BLaER1 (cell line): Measurements from ENCODE around the gene HK1.

Source experiments
- H3K27ac ChIP-seq: shearing (Covaris generic); formaldehyde crosslinking; 2 replicates; pipeline ENCODE4 v1.8.1; 2022
- H3K27me3 ChIP-seq: shearing (Covaris generic); formaldehyde crosslinking; 2 replicates; pipeline ENCODE4 v1.8.1; 2022
- H3K36me3 ChIP-seq: shearing (Covaris generic); formaldehyde crosslinking; 2 replicates; pipeline ENCODE4 v1.8.1; 2022
- H3K4me1 ChIP-seq: shearing (Covaris generic); formaldehyde crosslinking; 2 replicates; pipeline ENCODE4 v1.8.1; 2022
- H3K4me2 ChIP-seq: shearing (Covaris generic); formaldehyde crosslinking; 2 replicates; pipeline ENCODE4 v1.8.1; 2022
- H3K4me3 ChIP-seq: shearing (Covaris generic); formaldehyde crosslinking; 2 replicates; pipeline ENCODE4 v1.8.1; 2022
- H3K9ac ChIP-seq: shearing (Covaris generic); formaldehyde crosslinking; 2 replicates; pipeline ENCODE4 v1.8.1; 2022
- H3K9me3 ChIP-seq: shearing (Covaris generic); formaldehyde crosslinking; 2 replicates; pipeline ENCODE4 v1.8.1; 2022
- H4K20me1 ChIP-seq: shearing (Covaris generic); formaldehyde crosslinking; 2 replicates; pipeline ENCODE4 v1.8.1; 2022
- Cebpa-rat ChIP-seq: shearing (Covaris generic); IDR thresholded peaks from 2 replicates; pipeline ENCODE4 v1.8.1; 2022

The HK1 gene

DNA sequence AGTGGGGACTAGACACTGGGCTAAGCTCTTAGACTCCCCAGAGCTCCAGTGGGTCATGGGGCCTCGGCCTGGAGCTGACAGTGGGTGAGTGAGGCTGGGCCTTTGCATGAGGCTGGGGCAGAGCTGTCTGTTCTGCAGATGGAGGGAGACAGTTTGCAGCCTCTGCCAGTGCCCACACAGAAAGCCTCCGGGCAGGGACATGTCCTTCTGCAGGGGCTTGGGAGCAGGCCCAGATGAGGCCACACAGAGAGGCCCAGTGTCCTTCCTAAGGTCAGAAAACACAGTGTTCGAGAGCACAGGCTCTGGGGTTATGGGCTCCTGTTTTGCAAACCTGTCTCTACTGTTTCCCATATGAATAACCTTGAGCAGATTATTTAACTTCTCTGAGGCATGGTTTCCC lies 25.1 kb upstream of the HK1 start:
- no peak overlapping the region for H3K9ac ChIP-seq
- no peak overlapping the region for H3K27ac ChIP-seq
- no peak overlapping the region for H3K4me3 ChIP-seq
- TF ChIP-seq Cebpa-rat, result no peak
- H3K9me3 ChIP-seq, result no peaks in the 10 kb centered on the region; the same call in 1 of the 2 replicates
- no peaks in the 10 kb centered on the region for H4K20me1 ChIP-seq
- H3K27me3 ChIP-seq, result no peaks in the 10 kb centered on the region
- peaks cover 8% of the 10 kb centered on the region for H3K4me1 ChIP-seq
- H3K4me2 ChIP-seq, result no peak overlapping the region
- H3K36me3 ChIP-seq, result no peaks in the 10 kb centered on the region

- H3K27me3 ChIP-seq, result no peaks in the 10 kb centered on the region
- no peak overlapping the region for H3K4me3 ChIP-seq
- H3K27ac ChIP-seq, result no peak overlapping the region
- no peaks in the 10 kb centered on the region for H3K36me3 ChIP-seq
- H3K9ac ChIP-seq, result no peak overlapping the region
- H3K4me1 ChIP-seq, result peaks cover 8% of the 10 kb centered on the region
- TF ChIP-seq Cebpa-rat, result no peak
- H3K9me3 ChIP-seq, result peaks cover 10% of the 10 kb centered on the region
- no peak overlapping the region for H3K4me2 ChIP-seq
- H4K20me1 ChIP-seq, result no peaks in the 10 kb centered on the region
These were observed 23.4 kb upstream of the HK1 start for GRCh38 chr10:69254877-69255276.

DNA sequence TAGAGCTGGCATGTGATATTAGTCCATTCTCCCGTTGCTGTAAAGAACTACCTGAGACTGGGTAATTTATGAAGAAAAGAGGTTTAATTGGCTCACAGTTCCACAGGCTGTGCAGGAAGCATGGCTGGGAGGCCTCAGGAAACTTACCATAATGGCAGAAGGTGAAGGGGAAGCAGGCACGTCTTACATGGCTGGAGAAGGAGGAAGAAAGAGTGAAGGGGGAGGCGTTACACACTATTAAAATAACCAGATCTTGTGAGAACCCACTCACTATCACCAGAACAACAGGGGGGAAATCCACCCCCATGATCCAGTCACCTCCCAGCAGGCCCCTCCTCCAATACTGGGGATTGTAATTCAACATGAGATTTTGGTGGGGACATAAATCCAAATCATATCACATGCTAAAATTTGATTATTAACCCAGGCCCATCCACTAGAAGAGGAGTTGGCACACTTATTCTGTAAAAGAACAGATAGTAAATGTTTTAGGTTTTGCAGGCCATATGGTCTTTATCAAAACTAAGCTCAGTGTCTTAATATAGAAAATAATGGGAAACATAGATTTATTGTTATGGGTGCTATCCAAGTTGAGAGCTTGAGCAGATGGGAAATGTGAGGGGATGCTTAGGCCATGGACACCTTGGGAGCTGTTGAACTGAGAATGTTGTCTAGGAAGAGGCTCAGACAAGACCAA lies 18.6 kb upstream of the HK1 start:
- Histone ChIP-seq H3K27me3 (no peaks in the 10 kb centered on the region), H3K9ac (no peak overlapping the region), H3K36me3 (no peaks in the 10 kb centered on the region), H3K4me2 (no peak overlapping the region), H3K4me3 (no peak overlapping the region), H3K9me3 (peaks cover 18% of the 10 kb centered on the region), H4K20me1 (no peaks in the 10 kb centered on the region), H3K27ac (no peak overlapping the region), H3K4me1 (no peaks in the 10 kb centered on the region)
- no peak for TF ChIP-seq Cebpa-rat

GRCh38 chr10:69261184-69261583 lies 17.1 kb upstream of the HK1 start:
- no peak for TF ChIP-seq Cebpa-rat
- H3K9me3 ChIP-seq, result peaks cover 18% of the 10 kb centered on the region
- H3K4me1 ChIP-seq, result no peaks in the 10 kb centered on the region
- no peak overlapping the region for H3K4me3 ChIP-seq
- H3K27ac ChIP-seq, result no peak overlapping the region
- H3K36me3 ChIP-seq, result no peaks in the 10 kb centered on the region
- H3K27me3 ChIP-seq, result no peaks in the 10 kb centered on the region
- no peak overlapping the region for H3K9ac ChIP-seq
- no peak overlapping the region for H3K4me2 ChIP-seq
- H4K20me1 ChIP-seq, result no peaks in the 10 kb centered on the region

DNA sequence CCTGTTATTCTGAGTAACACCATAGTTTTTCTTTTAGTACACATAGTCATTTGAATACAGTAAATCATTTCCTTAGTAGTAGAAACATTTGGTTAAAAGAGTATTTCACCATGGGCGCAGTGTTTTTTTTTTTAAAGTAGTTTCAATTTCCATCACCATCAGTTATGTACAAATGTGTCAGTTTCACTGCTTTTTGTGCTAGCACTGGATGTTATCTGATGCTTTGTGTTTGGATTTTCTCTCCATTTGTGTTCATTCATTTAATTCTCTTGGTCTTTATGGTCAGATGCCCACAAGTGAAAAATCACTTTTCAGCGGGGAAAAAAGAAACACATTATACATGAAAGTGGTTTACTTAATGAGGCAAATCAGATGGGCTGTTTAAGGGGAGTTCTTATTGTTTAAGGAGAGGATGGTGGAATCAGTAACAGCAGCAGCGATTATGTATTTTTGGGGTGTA lies 16.0 kb upstream of the HK1 start:
- no peak for TF ChIP-seq Cebpa-rat
- no peak overlapping the region for H3K9ac ChIP-seq
- no peak overlapping the region for H3K27ac ChIP-seq
- H3K9me3 ChIP-seq, result peaks cover 18% of the 10 kb centered on the region
- H3K4me1 ChIP-seq, result no peaks in the 10 kb centered on the region
- H4K20me1 ChIP-seq, result no peaks in the 10 kb centered on the region
- H3K36me3 ChIP-seq, result no peaks in the 10 kb centered on the region
- no peak overlapping the region for H3K4me2 ChIP-seq
- no peaks in the 10 kb centered on the region for H3K27me3 ChIP-seq
- H3K4me3 ChIP-seq, result no peak overlapping the region

- Histone ChIP-seq H4K20me1 (no peaks in the 10 kb centered on the region), H3K4me3 (no peak overlapping the region), H3K4me2 (no peak overlapping the region), H3K27me3 (no peaks in the 10 kb centered on the region), H3K9ac (no peak overlapping the region), H3K36me3 (no peaks in the 10 kb centered on the region), H3K27ac (no peak overlapping the region), H3K4me1 (no peaks in the 10 kb centered on the region), H3K9me3 (0 out of 2 replicates have a peak, but pooled peaks cover under 1% of the 10 kb centered on the region)
- no peak for TF ChIP-seq Cebpa-rat
These were observed 12.8 kb upstream of the HK1 start for GRCh38 chr10:69265521-69265920.

GRCh38 chr10:69268761-69269416 lies 9.4 kb upstream of the HK1 start:
- no peaks in the 10 kb centered on the region for H3K27me3 ChIP-seq
- no peak for TF ChIP-seq Cebpa-rat
- H3K9ac ChIP-seq, result no peak overlapping the region
- no peaks in the 10 kb centered on the region for H4K20me1 ChIP-seq
- no peak overlapping the region for H3K4me3 ChIP-seq
- H3K27ac ChIP-seq, result no peak overlapping the region
- H3K9me3 ChIP-seq, result no peaks in the 10 kb centered on the region
- H3K36me3 ChIP-seq, result no peaks in the 10 kb centered on the region
- H3K4me1 ChIP-seq, result no peaks in the 10 kb centered on the region
- no peak overlapping the region for H3K4me2 ChIP-seq

DNA sequence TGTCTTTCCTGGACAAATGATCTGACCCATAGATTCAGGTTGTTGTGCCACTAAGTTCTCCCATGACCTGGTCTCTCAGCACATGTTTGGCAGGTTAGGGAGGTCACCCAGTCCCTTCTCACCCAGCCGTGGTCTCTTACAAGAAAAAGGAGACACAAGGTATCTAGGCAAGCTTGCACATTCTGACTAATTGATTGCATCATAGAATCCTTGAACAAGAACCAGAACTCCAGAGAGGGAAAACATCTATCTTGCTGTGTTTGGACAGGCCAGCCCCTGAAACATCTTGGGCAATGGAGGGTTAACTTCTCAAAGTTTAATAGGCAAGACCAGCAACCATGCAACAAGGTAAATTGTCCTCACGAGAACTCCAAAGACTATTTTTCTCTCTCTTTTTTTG lies 8.5 kb upstream of the HK1 start:
- no peak overlapping the region for H3K27ac ChIP-seq
- H4K20me1 ChIP-seq, result no peaks in the 10 kb centered on the region
- no peaks in the 10 kb centered on the region for H3K36me3 ChIP-seq
- no peaks in the 10 kb centered on the region for H3K9me3 ChIP-seq
- H3K27me3 ChIP-seq, result no peaks in the 10 kb centered on the region
- no peak for TF ChIP-seq Cebpa-rat
- no peaks in the 10 kb centered on the region for H3K4me1 ChIP-seq
- H3K4me3 ChIP-seq, result no peak overlapping the region
- no peak overlapping the region for H3K4me2 ChIP-seq
- no peak overlapping the region for H3K9ac ChIP-seq

GRCh38 chr10:69270990-69271389 lies 7.3 kb upstream of the HK1 start:
- Histone ChIP-seq H4K20me1 (no peaks in the 10 kb centered on the region), H3K9ac (no peak overlapping the region), H3K4me3 (no peak overlapping the region), H3K4me2 (no peak overlapping the region), H3K9me3 (no peaks in the 10 kb centered on the region), H3K27ac (no peak overlapping the region), H3K36me3 (no peaks in the 10 kb centered on the region), H3K27me3 (no peaks in the 10 kb centered on the region), H3K4me1 (no peaks in the 10 kb centered on the region)
- TF ChIP-seq Cebpa-rat, result no peak

DNA sequence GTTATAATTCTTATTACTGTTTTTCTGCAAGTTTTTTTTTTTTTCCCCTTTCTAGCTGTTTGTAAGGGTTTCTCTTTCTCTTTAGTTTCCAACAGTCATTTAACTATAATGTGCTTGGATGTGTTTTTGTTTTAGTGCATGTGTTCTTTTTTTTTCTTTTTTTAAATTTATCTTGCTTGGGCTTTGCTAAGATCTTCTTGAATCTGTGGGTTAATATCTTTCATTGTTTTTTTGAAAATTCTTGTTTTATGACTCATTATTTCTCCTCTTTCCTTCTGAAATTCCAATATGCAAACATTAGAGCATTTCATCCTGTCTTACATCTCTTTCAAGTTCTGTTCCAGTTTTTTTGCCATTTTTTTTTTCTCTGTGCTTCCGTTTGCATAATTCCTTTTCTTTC lies 5.7 kb upstream of the HK1 start:
- Histone ChIP-seq H3K9me3 (no peaks in the 10 kb centered on the region), H3K27me3 (no peaks in the 10 kb centered on the region), H3K9ac (no peak overlapping the region), H4K20me1 (no peaks in the 10 kb centered on the region), H3K4me1 (no peaks in the 10 kb centered on the region), H3K27ac (no peak overlapping the region), H3K4me2 (no peak overlapping the region), H3K36me3 (no peaks in the 10 kb centered on the region), H3K4me3 (no peak overlapping the region)
- no peak for TF ChIP-seq Cebpa-rat
